Activated T-cell treated with anti-CD3 and anti-CD28 coated beads, Interleukin-2, amount 50 U/mL, for 24 hours (primary cell): ENCODE measurements around the gene PFKFB2.

Experiments
- DNase-seq: peaks from one replicate; pipeline ENCODE4 v3.0.0-alpha.2; 2020
- H3K27ac Mint-ChIP-seq: 2 replicates; pipeline ENCODE4 v1.8.0; 2020; ENCODE audit warnings: mild to moderate bottlenecking, mixed read lengths
- H3K27me3 Mint-ChIP-seq: 2 replicates; pipeline ENCODE4 v1.8.0; 2020; ENCODE audit warnings: mixed read lengths
- H3K36me3 Mint-ChIP-seq: 2 replicates; pipeline ENCODE4 v1.8.0; 2020; ENCODE audit warnings: low read depth, mixed read lengths
- H3K4me1 Mint-ChIP-seq: 2 replicates; pipeline ENCODE4 v1.8.0; 2020; ENCODE audit warnings: low read depth, mixed read lengths
- H3K4me3 Mint-ChIP-seq: 2 replicates; pipeline ENCODE4 v1.8.0; 2020; ENCODE audit warnings: mild to moderate bottlenecking, moderate library complexity, mixed read lengths
- H3K9me3 Mint-ChIP-seq: 2 replicates; pipeline ENCODE4 v1.8.0; 2020; ENCODE audit warnings: mixed read lengths

The PFKFB2 gene

DNA sequence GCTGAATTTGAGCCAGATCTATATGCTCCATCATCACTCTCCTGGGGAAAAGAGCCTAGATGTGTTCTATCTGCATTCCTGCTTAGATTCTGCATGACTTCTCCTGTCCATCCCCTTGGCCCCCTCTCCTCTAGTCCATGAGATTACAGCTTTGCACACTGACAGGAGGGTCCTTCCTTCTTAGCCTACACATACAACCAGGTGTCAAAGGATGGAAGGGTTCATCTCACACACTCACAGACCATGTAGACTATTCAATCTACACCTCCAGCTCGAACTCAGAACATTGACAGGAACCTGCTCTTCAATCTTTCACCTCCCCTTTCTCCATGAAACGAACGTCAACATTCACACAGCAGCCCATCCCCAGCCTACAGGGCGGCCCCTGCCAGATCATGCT lies 34.4 kb upstream of the PFKFB2 start:
- Mint-ChIP-seq H3K27ac (no peak overlapping the region), H3K36me3 (no peaks in the 10 kb centered on the region), H3K4me3 (no peak overlapping the region), H3K9me3 (no peaks in the 10 kb centered on the region), H3K4me1 (peaks cover 5% of the 10 kb centered on the region), H3K27me3 (peaks cover 10% of the 10 kb centered on the region)
- no peak for DNase-seq

DNA sequence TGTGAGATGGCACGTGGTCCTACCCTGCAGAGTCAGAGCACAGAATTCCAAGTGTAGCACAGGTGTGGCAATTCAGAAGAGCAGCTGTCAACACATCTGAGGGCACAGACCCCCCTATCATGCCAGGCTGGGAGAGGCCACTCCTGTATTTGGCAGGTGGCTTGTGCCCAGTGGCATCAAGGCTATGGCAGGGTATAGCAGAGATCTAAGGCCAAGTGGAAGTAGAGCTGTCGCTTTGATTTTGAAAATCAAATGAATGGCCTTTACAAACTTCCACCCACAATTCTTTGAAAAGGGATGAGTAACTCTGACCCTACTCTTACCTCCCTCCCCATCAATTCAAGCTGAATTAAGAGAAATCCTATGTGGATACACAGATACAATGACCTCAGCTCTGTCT lies 33.9 kb upstream of the PFKFB2 start:
- Mint-ChIP-seq H3K4me1 (peaks cover 5% of the 10 kb centered on the region), H3K27ac (no peak overlapping the region), H3K9me3 (no peaks in the 10 kb centered on the region), H3K27me3 (peaks cover 10% of the 10 kb centered on the region), H3K36me3 (no peaks in the 10 kb centered on the region), H3K4me3 (no peak overlapping the region)
- DNase-seq = no peak

DNA sequence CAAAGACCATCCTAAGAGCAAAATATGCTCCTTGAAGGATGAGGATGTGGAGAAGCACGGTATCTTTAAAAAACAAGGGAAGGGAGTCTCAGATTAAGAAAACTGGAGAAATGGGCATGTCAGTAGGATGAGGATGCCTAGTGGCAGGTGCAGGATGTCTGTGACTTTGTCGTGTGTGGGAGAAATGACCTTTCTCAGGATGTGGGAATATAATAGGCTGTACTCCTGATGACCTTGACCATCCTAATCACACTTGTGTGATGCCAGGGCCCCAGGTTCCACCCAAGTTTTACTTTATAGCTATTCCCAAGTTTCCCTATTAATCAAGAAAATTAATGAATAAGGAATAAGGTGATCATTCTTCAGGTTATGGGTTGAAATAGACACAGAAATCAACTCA lies 33.4 kb upstream of the PFKFB2 start:
- H3K4me1 Mint-ChIP-seq = peaks cover 10% of the 10 kb centered on the region
- peaks cover 12% of the 10 kb centered on the region for H3K27me3 Mint-ChIP-seq
- H3K27ac Mint-ChIP-seq = no peak overlapping the region
- no peaks in the 10 kb centered on the region for H3K36me3 Mint-ChIP-seq
- no peak for DNase-seq
- no peaks in the 10 kb centered on the region for H3K9me3 Mint-ChIP-seq
- no peak overlapping the region for H3K4me3 Mint-ChIP-seq

DNA sequence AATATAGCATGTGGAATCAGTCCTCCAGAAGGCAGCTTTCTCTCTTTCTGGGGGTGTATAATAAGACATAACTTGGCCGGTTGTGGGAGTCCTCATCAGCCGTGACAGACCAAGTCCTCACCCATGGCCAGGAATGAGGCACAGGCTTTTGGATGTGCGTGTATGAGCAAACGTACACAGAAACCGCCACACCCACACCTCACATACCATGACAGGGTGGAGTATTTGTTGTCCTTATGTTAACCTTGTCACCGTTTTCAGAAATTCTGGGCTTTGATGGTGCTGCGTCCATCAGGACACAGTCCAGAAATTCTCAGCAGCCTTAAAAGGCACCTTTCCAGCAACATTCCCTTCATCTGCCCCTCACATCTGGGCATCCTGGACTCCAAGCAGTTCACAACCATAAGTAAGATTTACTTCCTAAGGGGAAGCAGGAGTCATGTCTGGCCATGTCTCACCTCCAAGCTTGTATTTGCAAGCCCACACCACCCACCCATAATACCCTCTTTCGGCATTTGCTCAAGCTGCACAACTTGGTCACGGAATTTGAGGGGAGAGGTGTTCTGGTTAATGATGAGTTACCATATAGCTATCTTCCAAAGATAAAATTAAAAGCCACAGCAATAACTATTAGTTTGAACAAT lies 32.9 kb upstream of the PFKFB2 start:
- Mint-ChIP-seq H3K27ac (no peak overlapping the region), H3K4me3 (no peak overlapping the region), H3K9me3 (no peaks in the 10 kb centered on the region), H3K36me3 (no peaks in the 10 kb centered on the region), H3K27me3 (peaks cover 14% of the 10 kb centered on the region), H3K4me1 (peaks cover 10% of the 10 kb centered on the region)
- DNase-seq = no peak

DNA sequence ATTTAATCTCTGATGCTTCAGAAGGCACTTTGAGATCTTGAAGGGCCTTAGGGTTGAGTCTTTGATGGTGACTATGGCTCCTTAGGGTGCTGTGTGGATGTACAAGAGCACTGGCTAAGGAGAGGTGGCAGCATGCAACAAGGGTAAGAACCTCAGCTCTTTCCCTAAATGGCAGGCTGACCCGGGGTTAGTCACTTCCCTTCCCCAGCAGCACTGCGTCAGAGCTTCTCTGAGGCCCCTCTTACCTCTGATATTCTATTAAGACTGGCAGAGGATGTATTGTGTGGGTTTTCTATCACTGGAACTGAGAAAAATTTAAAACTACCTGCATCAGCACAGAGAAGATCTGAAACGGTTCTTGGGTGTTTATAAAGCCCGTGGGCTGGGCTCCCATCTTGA lies 32.4 kb upstream of the PFKFB2 start:
- Mint-ChIP-seq H3K36me3 (no peaks in the 10 kb centered on the region), H3K9me3 (no peaks in the 10 kb centered on the region), H3K4me3 (no peak overlapping the region), H3K4me1 (peaks cover 10% of the 10 kb centered on the region), H3K27me3 (peaks cover 14% of the 10 kb centered on the region), H3K27ac (no peak overlapping the region)
- no peak for DNase-seq

DNA sequence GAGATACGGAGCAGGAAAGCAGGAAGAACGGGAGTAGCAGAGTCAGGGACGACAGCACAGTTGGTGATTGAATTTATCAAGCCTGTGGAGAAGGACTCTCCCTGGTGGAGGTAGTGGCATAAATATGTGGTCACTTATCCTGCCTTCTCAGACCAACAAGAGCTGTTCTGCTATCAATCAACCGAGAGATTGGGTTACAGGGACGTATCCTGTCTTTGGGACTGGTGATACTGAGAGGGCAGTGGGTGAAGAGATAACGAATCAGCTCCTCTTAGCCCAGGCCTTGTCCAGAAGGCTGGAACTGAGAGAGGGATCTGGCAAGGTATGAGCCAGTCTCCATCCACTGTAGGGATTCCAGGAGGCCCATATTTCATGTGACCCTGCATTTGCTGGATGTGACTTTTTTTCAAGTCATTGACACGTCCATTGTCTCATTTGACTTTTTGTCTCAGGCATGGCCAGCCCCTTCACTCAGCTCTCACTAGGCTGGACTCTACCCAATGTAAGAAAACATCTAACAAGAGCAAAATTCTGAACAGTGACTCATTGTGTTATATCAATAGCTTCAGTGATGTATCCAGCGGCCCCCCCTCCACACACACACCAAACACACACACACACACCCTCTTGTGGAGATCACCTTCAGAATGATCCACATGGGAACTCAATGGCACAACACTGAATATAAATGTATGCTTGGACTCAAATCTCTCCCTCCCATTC lies 31.8 kb upstream of the PFKFB2 start:
- Mint-ChIP-seq H3K27ac (no peak overlapping the region), H3K27me3 (peaks cover 14% of the 10 kb centered on the region), H3K4me1 (peaks cover 6% of the 10 kb centered on the region), H3K9me3 (no peaks in the 10 kb centered on the region), H3K36me3 (no peaks in the 10 kb centered on the region), H3K4me3 (no peak overlapping the region)
- no peak for DNase-seq

DNA sequence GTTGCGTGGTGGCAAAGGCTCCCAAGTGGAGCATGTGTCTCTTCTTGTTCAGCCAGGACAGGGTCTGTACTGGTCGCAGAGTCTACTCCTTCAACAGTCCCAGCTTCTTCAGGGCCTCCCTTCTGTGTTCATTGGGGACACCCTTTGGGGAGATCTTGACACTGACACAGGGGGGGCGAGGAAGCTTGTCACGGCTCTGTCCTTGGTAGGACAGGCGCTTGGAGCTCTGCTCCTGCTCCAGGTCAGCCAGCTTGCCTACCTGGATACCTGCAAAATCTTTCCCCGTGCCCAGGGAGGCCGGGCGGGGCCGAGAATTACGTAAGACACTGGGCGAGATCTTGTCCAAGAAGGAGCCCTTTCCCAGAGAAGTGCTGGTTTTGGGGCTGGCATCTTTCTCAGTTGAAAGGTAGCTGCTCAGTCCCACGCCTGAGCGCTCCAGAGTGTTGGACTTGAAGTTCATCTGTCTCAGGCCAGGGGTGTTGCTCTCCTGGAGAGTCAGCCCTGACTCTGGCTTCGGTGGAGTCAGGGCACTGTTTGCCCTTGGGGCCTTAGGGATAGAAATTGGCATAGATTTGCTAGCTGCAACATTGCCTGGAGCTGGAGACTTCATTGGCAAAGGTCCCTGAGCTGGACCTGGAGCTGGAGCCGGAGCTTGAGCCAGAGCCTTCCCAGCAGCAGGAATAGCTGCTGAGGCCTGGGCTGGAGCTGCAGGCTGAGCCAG lies 31.0 kb upstream of the PFKFB2 start:
- Mint-ChIP-seq H3K4me3 (no peak overlapping the region), H3K27ac (no peak overlapping the region), H3K27me3 (peaks cover 16% of the 10 kb centered on the region), H3K9me3 (no peaks in the 10 kb centered on the region), H3K36me3 (no peaks in the 10 kb centered on the region), H3K4me1 (peaks cover 6% of the 10 kb centered on the region)
- no peak for DNase-seq

DNA sequence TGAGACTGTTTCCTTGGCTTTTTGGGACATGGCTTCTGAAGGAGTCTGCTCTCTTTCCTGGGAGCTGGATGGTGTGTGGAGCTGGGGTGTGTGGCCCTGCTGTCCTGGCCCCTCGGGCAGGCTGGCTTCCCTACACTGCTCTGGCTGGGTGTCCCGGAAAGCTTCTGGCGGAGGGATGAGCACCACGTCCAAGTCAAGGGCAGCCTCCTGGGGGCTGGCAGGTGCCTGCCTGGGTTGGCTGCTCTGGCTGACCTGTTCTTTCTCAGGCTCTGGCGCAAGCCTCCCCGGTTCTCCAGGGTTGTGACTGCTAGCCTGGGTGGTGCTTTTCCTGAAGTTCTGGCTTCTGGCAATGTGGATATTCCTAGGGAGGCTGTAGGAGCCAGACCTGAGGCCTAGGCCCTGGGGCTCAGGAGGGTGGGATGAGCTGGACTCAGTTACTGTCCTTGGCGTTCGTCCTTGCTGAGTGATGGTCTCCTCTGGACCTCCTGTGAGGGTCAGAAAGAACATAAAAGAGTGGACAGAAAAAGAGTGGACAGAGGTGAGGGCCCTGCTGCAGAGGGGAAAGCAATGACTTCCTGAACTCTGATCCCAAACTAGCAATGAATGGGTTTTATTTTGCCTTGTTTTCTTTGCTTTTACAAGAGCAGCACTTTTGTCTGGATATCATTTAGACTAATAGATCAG lies 29.9 kb upstream of the PFKFB2 start:
- no peak for DNase-seq
- H3K9me3 Mint-ChIP-seq = no peaks in the 10 kb centered on the region
- no peak overlapping the region for H3K4me3 Mint-ChIP-seq
- no peak overlapping the region for H3K27ac Mint-ChIP-seq
- H3K27me3 Mint-ChIP-seq = peaks cover 22% of the 10 kb centered on the region
- peaks cover 6% of the 10 kb centered on the region for H3K4me1 Mint-ChIP-seq
- no peaks in the 10 kb centered on the region for H3K36me3 Mint-ChIP-seq

DNA sequence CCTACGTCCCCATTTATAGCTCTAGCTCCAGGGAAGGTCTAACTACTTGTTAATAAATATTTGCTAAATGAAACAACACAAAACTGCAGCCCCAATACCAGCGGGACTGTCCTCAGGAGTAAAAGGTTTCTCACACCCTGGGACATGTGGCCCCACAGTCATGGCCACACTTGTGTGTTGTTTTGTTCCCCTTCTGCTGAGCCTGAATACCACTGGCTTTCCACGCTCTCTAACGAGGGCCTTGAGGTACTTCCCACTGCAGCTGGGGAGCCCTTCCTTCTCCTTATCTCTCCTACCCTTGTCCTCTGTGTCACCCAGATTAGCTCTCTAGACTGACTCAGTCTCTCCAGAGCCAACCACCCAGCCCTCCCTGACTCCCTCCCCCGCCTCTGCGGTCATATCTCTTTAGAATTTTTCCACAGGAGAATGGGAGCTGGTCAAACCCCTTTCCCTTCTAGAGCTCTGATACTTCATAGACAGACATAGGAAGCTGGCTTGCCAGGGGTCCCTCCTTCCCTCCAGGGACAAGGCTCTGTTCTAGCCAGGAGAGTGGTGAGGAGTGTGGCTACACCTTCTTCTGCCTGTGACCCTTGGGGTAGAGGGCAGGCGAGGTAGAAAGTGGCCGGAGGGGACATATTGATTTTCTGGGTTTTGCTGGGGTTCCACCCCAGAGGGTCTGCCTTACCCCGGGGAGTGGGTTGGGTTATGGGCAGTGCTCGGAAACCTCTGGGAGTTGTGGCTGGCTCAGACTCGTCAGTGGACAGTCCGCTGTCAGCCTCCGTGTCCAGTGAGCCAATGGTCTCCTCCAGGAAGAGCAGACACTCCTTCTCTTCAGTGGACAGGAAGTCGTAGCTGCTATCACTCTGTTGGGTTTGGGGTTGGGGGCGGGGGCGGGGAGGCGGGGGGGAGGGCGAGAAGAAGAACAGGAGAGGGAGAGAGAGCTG lies 28.6 kb upstream of the PFKFB2 start:
- Mint-ChIP-seq H3K27me3 (peaks cover 27% of the 10 kb centered on the region), H3K4me3 (no peak overlapping the region), H3K27ac (no peak overlapping the region), H3K36me3 (no peaks in the 10 kb centered on the region), H3K9me3 (no peaks in the 10 kb centered on the region), H3K4me1 (peaks cover 6% of the 10 kb centered on the region)
- no peak for DNase-seq

DNA sequence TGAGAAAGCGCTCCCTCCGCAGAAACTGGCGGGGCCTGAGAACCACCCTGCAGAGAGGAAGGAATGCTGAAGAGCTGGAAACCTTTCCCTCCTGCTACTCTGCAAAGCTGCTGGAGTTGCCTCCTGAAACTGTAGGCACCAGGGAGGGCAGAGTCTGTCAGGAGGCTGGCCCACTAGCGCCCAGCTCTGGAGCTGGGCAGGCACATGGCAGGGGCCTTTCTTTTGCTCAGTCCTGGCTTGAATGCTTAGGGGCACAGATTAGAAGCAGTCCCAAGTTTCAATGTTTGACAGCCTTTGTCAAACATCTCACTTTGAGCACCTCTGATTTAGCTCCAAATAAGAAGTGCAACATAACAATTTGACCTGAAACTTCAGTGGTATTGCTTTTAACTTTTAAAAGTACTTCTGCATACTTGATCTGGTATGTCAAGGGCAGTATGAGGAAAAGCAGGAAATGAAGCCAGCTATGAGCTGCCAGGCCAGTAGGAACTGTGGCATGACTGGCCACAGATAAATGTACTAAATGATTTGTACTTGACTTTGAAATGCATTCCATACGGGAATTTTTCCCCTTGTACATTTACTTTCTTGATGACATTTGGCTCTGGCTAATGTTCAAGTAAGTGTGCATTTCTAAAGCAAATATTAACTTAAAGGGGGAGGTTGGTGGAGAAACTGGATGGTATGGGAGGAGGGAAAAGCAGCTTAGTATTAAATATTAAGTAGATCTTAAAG lies 27.8 kb upstream of the PFKFB2 start:
- Mint-ChIP-seq H3K9me3 (no peaks in the 10 kb centered on the region), H3K36me3 (no peaks in the 10 kb centered on the region), H3K4me1 (peaks cover 8% of the 10 kb centered on the region), H3K4me3 (no peak overlapping the region), H3K27ac (no peak overlapping the region), H3K27me3 (peaks cover 34% of the 10 kb centered on the region)
- DNase-seq = no peak

DNA sequence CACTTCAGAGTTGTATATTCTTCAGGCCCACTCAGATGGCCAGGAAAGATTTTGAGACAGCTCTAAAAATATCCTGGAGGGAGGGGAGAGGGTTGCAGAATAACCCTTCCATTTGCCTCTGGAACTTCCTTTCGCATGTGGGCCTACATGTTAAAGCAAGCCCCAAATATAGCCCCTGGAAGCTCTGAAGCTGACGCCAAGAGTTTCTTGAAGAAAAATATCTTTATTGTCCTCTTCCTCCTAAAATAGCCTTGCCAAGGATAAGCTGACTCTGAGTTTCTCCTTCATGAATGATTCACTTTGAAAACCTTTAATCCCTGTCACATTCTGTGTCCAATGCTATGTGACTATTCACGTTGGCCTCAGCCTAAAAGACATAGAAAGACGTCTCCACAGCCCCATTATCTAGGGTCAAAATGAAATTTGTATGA lies 27.0 kb upstream of the PFKFB2 start:
- H3K36me3 Mint-ChIP-seq = no peaks in the 10 kb centered on the region
- peaks cover 38% of the 10 kb centered on the region for H3K27me3 Mint-ChIP-seq
- no peak for DNase-seq

DNA sequence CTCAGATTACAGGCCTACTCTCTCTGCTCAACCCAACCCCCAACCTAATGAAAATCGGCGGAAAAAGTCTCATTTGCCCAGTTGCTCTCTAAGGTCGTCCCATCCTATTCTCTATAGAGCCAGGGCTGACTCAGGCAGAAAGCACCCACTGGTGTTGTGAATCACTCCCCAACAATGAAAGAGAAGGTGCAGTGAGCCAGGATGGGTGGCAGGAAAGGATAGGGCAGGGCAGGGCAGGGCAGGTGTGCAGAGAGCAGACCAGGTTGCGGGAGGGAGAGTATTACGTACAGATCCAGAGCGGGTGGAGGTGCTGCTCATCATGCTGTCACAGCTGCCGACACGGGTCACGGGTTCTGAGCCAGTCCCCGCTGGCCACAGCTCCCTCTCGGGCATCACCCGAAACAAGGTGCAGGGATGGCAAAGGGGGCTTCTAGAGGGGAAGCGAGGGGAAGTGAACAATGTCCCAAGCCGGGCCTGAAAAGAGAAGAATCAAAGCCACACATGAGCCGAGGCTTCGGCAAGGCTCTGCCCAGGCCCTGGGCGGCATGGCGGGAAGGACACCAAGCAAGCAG lies 25.8 kb upstream of the PFKFB2 start:
- Mint-ChIP-seq H3K4me3 (no peak overlapping the region), H3K36me3 (no peaks in the 10 kb centered on the region), H3K27ac (no peak overlapping the region), H3K9me3 (no peaks in the 10 kb centered on the region), H3K27me3 (peaks cover 46% of the 10 kb centered on the region), H3K4me1 (peaks cover 6% of the 10 kb centered on the region)
- no peak for DNase-seq

More for the DNA sequence above, 27.0 kb upstream of the PFKFB2 start:
- peaks cover 6% of the 10 kb centered on the region for H3K4me1 Mint-ChIP-seq
- H3K9me3 Mint-ChIP-seq = no peaks in the 10 kb centered on the region
- H3K4me3 Mint-ChIP-seq = no peak overlapping the region
- H3K27ac Mint-ChIP-seq = no peak overlapping the region

DNA sequence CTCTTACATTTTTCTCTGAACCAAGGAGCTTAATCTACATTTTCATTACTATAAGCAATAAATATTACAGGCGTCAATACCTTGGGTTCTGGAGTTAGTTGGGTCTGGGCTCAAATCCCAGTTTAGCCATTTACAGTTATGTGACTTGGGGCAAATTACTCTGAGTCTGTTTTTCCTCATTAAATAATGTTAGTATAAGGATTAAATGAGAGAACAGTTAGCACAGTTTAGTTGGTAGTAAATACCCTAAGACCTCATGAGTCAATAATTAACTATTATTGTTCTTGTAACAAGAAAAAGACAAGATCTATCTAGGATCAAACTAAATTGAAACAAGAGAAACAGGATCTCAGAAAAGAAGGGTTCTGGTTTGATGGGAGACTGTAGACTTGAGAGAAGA lies 25.2 kb upstream of the PFKFB2 start:
- H3K4me3 Mint-ChIP-seq = no peak overlapping the region
- H3K36me3 Mint-ChIP-seq = no peaks in the 10 kb centered on the region
- H3K27ac Mint-ChIP-seq = no peak overlapping the region
- no peak for DNase-seq
- H3K4me1 Mint-ChIP-seq = peaks cover 6% of the 10 kb centered on the region
- H3K27me3 Mint-ChIP-seq = peaks cover 50% of the 10 kb centered on the region
- no peaks in the 10 kb centered on the region for H3K9me3 Mint-ChIP-seq
